SH-SY5Y (cell line): Measurements from ENCODE around the gene FBXW7.

Experiments used
- GATA2 ChIP-seq: IDR thresholded peaks from 2 replicates; pipeline ENCODE4 v1.6.1; 2011; ENCODE audit warnings: mild to moderate bottlenecking, low read depth, low read length
- GATA3 ChIP-seq: IDR thresholded peaks from 2 replicates; pipeline ENCODE4 v1.6.1; 2011; ENCODE audit warnings: low read depth, mild to moderate bottlenecking, low read length, moderate library complexity

FBXW7 gene

GRCh38 chr4:152380919-152381318 lies 155.0 kb downstream of the FBXW7 start:
- TF ChIP-seq GATA3 (no peak), GATA2 (no peak)

- TF ChIP-seq GATA2 (no peak), GATA3 (no peak)
These were observed 155.7 kb downstream of the FBXW7 start for GRCh38 chr4:152380185-152380584.

GRCh38 chr4:152374606-152375285 lies 161.1 kb downstream of the FBXW7 start:
- no peak for TF ChIP-seq GATA2
- no peak for TF ChIP-seq GATA3

- TF ChIP-seq GATA2 (no peak), GATA3 (no peak)
These were observed 161.7 kb downstream of the FBXW7 start for GRCh38 chr4:152374153-152374552.

DNA sequence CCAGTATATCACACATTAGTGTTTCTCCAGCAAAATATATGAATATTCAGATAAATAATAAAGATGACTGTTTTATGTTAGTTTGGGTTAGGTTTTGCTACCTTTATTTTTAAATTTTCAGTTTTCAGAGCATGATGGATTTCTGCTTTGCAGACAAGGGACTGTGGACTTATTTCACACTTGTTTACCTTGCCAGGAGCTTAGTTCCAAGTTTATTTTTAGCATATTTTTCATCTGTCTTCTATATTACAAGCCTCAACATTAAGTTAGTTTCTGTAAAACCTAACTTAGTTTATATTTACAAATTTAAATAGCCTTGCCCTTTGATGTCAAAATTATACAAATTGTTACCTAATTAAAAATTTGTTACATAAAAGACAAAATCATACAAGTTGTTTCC lies 163.4 kb downstream of the FBXW7 start:
- TF ChIP-seq GATA3 (no peak), GATA2 (no peak)

- TF ChIP-seq GATA3, result no peak
These were observed 166.0 kb downstream of the FBXW7 start for GRCh38 chr4:152369902-152370295.

GRCh38 chr4:152369203-152369901 lies 166.5 kb downstream of the FBXW7 start:
- TF ChIP-seq GATA3 (no peak), GATA2 (no peak)

DNA sequence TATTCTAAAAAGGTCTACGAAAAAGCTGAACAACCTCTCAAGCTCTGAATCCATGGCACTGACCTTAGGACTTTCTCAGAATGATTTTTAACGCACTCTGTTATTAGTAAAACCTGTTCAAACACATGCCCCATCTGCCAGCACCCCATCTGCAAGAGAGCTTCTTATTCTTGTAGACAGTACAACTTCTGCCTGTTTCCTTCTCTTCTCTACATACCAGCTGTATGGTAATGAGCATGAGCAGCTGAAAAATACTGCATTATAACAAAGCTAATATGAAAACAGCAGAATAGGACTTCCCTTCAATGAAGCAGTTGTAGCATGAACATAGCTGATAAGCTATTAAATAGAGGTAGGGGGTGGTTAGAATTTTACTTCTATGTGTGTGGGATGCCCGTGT lies 167.9 kb downstream of the FBXW7 start:
- TF ChIP-seq GATA2, result no peak
- TF ChIP-seq GATA3, result no peak

- TF ChIP-seq GATA3 (no peak), GATA2 (no peak)
These were observed 171.0 kb downstream of the FBXW7 start for GRCh38 chr4:152364883-152365282.

DNA sequence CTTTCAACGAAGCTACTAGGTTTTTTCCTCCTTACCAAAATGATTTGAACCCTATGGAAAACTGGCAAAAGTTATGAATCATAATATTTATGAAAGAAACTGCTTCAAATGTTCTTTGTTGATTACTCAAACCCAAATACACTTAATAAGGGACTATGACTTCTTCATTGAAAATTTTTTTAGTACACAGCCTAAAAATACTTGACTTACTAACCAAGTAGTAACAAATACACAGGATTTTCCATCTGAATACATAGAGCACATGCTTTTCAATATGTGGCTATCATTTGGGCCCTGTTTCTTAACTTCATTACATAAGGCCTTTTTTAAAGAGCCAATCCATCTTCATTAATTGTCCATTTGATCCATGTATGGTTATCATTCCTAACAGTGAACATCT lies 171.5 kb downstream of the FBXW7 start:
- no peak for TF ChIP-seq GATA2
- no peak for TF ChIP-seq GATA3

DNA sequence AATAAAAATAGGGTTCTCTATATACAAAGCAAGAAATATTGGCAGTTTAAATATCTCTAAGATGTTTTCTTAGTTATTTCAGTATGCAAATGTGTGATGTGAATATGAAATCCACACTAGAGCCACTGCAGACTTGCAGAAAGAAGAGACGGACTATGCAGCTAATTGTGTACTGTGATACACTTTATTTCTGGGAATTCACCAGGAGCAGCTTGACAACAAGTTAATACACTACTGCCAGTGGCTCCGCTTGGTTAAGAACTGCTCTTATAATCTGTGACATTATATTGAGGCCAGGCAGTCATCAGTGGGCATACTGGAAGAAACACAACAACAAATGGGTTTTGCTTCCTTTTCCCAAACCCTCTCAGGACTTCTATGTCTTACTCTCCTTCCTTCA lies 172.0 kb downstream of the FBXW7 start:
- TF ChIP-seq GATA2, result no peak
- no peak for TF ChIP-seq GATA3

GRCh38 chr4:152363086-152363485 lies 172.8 kb downstream of the FBXW7 start:
- TF ChIP-seq GATA2 (no peak), GATA3 (no peak)

DNA sequence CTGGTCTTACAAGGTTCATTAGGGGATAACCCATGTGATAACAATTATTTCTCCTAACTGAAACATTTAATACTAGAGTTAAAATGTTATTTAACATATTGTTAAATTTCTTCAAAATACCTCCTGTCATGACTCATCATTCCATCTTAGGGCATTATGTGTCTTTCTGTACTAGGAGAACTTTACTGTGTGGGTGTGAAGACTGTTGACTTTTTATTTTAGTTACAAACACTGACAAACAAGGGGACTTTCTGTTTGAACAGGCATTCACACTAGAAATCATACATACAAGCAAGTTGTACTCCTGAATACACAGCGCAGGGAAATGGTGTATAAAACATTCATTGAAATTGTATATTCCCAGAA lies 175.9 kb downstream of the FBXW7 start:
- TF ChIP-seq GATA2 (no peak), GATA3 (no peak)

DNA sequence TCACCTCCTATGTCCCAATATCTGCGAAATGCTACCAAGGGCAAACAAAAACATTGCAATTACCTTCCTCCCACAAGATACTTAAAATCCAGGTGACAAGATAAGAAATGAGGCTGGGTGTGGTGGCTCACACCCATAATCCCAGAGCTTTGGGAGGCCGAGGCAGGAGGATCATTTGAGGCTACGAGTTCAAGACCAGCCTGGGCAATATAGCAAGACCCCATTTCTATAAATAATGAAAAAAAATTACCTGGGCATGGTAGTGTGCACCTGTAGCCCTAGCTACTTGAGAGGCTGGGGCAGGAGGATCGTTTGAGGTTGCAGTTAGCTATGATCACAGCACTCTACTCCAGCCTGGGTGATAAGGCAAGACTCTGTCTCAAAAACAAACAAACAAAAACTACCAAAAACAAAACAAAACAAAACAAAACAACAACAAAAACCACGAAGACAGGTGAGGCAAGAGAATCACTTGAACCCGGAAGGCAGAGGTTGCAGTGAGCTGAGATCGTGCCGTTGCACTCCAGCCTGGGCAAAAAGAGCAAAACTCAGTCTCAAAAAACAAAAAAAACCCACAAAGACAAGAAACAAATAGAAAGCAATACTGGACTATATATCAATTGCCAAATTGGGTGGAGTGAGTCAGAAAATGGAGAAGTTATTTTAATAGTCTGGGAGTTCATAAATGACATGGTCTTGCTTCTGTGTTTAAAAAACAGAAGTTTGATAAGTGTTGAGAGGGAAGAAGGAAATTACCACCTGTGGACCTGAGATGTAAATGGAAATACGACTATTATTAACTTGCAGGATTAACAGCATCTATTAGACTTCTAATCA lies 176.5 kb downstream of the FBXW7 start:
- TF ChIP-seq GATA2, result no peak
- no peak for TF ChIP-seq GATA3

DNA sequence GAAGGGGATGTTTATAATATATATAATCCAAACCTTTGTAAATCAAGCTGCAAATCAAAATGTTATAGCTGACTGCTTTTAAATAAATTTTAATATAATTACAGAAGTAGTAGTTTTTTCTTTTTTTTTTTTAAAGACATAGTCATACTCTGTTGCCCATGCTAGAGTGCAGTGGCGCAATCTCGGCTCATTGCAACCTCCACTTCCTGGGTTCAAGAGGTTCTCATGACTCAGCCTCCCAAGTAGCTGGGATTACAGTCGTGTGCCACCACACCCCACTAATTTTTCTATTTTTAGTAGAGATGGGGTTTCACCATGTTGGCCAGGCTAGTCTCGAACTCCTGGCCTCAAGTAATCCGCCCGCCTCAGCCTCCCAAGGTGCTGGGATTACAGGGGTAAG lies 178.7 kb downstream of the FBXW7 start:
- no peak for TF ChIP-seq GATA3
- TF ChIP-seq GATA2, result no peak
